HG03103 (cell line): Measurements from ENCODE around the gene GRK6.

Experiments
- ATAC-seq: cut with Tn5 transposase; IDR thresholded peaks from one replicate; pipeline ENCODE4 v1.9.1; 2021; ENCODE audit warnings: low read depth; ENCODE audit not compliant: unreplicated experiment

Gene GRK6

DNA sequence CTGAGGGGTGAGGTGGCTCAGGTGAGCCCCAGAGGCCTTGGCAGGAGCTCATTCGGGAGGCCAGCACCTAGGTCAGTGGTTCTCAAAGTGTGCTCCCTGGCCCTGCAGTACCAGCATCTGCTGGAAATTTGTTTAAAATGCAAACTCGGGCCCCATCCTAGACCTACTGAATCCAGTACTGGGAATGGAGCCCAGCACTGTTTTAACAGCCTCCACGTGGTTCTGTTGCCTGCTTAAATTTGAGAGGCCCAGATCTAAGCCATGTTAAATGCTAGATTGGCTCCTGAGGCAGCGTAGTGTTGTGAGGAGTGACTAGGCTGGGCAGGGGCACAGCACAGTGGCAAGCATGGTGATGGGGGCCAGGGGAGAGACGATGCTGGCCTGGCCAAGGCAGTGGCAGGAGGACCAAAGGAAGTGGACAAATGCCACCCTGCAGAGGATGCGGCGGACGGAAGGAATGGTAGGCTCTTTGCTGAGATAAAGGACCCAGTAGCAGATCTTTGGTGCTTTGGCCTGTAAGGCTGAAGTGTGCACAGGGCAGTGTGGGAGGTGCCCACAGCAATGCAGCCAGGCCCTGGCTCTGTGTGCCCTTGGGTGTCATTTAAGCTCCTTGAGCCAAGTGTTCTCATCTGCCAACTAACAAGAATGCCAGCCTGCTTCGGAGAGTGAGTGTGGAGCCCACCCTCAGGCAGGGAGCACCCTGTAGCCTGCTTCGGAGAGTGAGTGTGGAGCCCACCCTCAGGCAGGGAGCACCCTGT lies 24.4 kb downstream of the GRK6 start:
- ATAC-seq, result no peak

DNA sequence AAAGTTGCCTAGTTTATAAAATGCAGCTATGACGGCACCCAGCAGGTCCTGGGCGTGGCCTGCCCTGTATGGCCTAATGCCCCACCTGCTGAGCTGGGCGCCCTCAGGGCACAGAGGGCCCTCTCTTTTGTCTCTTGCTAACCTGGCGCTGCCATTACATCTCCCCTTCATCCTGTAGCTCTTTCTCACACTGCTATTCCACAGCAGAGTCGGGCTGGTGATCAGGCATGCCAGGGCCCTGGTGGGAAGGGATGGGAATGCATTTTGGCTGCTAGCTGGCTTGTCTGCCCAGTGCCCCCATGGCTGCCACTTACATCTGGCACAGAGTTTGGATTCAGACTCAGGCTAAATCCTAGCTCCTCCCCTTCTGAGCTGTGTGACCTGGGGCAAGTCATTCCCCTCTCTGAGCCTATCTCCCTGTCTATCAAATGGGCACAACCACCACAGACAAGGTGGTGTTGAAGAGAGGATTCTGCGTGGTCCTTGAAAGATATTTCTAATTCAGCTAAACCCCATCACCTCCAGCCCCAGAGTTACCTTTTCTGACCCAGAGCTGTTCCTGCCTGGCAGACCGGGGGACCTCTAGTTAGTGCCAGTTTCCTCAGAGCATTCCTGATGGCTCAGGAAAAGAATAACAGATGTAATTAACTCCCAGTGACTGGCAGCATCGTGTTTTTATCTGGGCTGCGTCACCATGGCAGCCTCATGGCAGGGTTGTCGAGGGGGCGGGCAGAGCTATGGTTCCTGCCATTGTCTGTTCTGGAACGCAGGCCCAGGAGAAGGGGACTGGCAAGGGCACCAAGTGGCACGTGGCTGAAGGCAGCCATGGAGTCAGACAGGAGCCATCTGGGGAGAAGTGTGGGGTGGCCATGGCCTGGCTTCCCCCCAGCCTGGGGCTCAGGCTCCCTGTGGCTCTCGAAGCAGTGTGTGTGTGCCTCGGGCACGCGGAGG lies 26.5 kb downstream of the GRK6 start:
- ATAC-seq, result no peak

DNA sequence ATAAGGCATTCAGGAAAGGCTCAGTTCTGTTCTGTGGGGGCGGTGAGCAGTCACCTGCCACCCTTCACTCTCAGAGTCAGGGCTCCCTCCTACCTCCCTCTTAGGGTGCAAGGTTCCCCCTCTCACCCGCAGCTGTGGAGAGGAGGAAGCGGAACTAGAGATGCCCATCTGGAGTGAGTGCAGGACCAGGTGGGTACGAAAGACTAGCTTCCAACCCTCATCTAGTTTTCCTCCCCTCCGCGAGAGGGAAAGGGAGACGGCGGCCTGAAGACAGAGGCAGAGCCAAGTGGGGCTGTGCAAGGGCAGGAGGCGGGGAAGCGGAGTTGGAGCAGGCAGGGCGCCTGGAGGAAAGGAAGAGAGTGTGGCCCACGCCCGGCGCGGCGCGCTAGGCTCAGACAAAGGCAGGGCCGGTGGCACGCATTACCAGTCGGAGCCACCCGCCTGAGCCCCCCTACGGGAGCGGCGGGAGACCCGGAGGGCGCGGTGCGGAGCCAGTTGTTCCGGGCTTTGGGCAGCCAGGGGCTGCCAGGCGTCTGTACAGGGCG lies 27.4 kb downstream of the GRK6 start:
- ATAC-seq, result peak; percentile 3

DNA sequence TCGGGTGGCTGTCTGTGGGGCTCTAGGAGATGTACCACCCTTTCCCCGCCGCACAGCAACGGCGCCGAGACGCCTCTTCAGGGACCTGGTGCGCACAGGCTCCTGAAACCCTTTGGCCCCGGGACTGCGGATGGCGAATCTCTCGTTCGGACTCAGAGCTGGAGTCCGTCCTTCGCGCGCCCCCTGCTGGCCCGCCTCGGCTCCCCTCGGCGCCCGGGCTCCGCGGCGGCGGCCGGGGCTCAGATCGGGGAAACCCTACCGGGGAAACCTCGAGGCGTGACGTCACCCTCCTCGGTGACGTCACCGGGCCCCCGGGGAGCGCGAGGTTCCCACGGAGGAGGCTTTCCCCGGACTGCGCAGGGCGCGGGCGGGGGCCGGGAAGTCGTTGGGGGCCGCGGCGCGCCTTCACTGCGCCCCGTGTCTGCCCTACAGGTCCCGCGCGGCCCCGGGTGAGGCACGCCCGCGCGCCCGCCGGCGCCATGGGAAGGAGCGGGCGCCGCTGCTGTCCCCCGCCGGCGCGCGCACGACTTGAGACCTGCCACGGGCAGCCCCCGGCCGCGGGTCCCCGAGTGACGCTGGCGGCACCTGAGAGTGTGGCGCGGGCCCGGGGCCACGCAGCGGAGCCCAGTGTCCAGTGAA lies 28.0 kb downstream of the GRK6 start:
- ATAC-seq, result peak; percentile 40

DNA sequence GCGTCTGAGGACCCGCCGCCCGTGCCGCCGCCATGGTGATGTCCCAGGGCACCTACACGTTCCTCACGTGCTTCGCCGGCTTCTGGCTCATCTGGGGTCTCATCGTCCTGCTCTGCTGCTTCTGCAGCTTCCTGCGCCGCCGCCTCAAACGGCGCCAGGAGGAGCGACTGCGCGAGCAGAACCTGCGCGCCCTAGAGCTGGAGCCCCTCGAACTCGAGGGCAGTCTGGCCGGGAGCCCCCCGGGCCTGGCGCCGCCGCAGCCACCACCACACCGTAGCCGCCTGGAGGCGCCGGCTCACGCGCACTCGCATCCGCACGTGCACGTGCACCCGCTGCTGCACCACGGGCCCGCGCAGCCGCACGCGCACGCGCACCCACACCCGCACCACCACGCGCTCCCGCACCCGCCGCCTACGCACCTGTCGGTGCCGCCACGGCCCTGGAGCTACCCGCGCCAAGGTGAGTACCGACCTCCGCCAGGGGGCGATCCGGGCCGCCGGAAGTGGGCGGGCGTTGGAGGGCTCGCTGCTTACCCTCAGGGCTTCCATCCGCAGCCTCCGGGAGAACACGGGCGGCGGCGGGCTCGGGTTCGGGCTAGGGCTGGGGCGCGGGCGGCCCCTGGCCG lies 28.7 kb downstream of the GRK6 start:
- peak; percentile 44 for ATAC-seq

DNA sequence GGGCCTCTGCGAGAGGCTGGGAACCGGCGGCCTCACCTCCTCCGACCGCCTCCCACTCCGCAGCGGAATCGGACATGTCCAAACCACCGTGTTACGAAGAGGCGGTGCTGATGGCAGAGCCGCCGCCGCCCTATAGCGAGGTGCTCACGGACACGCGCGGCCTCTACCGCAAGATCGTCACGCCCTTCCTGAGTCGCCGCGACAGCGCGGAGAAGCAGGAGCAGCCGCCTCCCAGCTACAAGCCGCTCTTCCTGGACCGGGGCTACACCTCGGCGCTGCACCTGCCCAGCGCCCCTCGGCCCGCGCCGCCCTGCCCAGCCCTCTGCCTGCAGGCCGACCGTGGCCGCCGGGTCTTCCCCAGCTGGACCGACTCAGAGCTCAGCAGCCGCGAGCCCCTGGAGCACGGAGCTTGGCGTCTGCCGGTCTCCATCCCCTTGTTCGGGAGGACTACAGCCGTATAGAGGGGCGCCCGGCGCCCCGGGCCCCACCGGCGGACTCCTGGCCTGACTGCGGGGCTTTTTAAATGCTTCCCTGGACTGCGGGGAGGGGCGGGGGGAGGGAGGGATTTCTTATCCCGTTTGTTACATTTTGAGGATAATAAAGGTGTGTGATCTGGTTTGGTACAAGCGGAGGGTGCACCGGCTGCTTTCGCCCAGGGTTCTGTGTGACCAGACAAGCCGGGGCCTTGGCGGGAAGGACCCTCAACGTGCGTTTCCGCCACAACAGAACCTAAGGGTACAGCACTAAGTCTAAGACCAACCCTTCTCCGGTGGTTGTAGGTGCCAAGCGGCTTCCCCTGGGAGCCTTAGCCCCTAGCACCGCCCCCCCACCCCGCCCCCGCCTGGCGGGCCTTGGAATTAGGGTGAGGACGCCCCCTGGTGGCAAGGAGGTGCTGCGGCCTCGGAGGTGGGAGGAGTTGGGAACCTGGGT lies 29.4 kb downstream of the GRK6 start:
- peak; percentile 4 for ATAC-seq

DNA sequence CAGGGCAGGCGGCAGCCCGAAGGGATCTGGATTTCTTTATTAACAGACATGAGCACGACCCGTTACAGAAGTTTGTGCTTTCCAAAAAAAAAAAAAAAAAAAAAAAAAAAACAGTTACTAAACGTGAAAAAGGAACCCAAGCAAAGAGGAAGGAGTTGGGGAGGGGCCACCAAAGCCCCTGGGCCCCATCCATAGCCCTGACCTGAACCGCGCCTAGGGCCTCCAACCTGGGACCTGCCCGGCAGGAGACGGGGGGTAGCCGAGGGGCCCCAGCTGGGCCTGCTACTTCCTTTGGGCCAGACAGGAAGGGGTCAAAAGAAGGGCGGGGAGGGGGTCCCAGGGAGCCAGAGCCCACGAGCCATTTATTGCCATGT lies 30.1 kb downstream of the GRK6 start:
- ATAC-seq, result no peak

DNA sequence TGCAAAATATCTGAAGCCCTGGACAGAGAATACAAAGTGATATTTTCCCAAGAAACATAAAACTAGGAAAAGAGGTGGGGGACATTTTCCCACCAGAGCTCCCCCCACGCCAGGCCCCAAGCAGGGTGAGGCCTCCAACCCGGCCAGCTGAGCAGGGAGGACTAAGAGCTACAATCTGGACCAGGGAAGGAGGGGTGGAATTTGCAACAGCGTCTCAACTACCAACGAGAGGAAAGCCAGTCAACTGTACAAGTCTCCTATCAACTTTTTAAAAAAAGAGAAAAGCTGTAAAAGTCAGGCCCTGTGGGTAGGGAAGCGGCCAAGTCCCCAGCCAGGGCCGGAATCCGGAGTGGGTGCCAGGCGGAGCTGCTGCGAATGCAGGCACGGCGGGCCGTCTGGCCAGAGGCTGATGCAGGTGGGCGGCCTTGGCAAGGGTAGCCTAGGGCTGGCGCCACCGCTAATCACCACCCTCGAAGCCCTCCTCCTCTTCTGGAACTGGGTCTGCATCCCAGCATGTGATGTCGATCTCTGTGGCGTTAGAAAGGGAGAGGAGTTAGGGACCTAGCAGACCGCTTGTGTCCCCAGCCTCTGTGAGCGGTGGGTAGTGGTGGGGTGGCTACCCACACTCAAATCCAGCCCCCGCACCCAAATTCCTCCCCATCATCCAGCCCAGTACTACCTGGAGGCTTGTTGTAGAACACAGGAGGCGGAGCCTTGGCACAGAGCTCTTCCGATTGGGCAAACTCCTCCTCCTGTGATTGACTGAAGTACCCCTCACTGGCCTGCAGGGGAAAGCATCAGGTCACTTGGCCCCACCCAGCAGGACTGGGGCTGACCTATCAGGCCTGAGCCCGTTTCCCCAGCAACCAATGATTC lies 30.7 kb downstream of the GRK6 start:
- peak; percentile 32 for ATAC-seq

DNA sequence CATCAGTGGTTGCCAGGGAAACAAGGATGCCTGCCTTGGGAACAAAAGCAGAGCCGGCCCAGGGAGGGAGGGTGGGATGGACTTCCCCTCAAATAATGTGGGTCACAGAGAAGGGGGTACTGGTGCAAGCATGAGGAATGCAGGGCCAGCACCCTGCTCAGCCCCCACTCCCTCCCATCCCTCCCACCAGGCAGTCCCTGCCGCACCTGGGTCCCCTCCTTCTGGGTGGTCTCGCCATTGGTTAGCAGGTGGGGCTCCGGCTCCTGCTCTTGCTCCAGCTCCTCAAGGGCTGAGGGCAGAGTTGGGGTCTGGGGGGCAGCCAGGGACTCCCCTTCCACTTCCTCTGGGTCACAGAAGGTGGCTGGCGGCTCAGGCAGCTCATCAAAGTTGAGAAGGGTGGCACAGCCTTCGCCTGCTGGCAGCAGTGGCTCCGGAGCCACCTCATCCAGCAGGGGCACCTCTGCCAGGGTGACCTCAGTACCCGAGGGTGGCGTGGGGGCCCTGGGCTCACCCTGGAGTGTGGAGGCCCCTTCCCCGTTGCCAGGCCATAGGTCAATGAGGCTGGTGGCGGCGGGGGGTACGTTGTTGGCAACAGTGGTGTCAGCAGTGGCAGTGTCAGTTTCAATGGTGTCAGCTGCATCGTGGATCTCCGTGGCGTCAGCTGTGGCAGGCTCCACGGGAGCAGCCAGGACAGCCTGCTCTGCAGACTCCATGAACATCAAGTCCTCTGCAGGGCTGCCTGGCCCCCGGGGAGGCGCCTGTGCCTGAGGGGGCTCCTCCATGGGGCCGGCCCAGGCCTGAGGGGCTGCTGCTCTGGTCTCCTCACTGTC lies 31.6 kb downstream of the GRK6 start:
- ATAC-seq, result no peak

DNA sequence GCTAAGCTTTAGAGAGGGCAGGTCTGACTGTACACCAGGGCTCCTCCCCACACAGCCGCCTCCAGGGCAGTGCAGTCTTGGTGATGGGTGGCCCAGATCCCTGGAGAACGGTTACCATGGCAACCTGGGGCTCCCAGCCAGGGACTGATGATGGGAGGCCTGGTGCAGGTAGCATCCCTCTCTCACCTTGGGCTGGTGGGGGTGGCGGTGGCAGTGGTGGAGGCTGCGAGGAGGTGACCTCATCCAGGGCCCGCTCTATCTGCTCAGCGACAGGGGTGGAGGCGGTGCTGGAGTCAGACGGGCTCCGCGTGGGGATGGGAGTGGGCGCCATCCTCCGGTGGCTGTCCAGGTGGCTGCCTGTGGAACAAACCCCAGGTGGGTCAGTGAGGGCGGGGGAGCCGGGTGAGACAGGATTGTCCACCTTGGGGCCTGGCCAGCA lies 32.5 kb downstream of the GRK6 start:
- no peak for ATAC-seq

DNA sequence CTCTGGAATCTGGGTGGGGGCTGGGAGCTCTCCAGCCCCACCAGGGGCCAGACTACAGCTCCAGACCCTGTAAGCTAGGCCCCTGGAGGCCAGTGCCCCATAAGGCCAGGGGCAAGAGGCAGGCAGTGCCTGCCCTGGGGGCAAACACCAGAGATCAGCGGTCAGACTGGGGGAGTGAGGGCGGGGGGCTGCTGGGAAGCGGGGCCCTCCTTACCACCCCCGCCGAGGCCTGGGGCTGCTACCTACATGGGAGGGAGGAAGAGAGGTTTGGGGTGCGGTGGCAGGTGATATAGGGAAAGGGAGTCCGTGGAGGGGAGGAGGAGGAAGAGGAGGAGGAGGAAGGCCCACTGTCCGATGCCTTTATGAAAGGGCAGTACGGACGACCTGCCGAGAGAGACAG lies 32.9 kb downstream of the GRK6 start:
- no peak for ATAC-seq

DNA sequence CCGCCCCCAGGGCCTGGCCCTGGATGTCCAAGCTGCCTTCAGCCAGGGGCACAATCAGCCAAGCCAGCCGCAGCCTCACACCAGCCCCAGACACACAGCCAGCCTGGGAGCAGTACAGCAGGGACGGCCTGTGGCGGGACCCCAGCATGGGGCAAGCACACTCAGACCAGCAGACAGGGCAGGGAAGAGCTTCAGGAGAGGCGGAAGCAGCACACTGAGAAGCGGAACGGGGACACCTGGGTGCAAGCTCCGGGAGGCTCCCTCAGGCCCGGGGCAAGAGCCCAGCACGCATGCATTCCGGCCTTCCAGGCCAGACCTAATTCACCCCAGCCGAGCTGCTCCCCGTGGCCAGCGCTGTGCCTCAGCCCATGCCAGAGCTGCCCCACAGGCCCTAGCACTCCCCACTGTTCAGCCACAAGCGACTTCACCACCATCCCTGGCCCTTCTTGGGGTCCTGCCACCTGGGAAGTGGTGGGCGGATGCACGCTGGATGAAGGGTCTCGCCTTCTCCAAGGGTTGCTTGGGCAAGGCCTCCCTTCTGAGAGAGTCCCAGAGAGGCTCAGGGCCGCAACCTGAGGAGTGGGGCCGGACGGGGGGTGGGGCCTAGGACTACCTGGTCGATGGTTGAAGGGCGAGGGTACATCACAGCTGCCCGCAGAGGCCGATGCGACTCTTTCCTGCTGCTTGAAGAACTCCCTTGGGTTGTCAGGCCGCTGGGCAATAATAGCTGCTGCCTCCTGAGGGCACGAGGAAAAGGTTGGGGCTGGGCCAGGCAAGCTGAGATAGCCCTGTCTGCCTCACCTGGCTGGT lies 33.5 kb downstream of the GRK6 start:
- no peak for ATAC-seq

DNA sequence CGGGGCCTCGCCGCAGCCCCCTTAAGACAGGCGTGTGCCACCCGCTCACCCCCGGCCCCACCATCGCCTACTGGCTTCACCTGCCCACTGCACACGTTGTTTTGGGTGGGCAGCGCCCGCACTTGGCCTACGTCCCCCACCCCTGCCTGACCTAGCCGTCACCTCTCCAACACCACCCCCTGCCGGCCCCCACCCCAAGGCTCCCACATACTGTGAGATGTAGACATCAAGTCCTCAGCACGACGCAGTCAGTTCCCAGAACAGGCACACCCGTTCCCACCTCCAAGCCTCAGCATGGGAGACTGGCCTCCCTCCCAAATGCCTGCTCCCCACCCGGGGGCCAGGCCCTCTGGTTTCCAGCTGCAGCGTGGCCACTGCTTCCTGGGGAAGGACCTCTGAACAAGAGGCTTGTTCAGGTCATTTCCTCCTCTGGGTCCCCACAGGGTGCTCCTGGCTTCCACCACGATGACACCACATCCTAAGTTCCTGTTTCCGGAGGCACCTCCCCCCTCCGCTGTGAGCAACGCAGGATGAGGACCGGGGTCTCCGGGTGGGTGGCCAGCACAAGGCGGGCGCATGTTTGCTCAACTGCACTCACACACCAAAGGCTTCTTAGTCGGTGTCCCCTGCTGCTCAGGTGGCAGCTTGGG lies 35.7 kb downstream of the GRK6 start:
- no peak for ATAC-seq

DNA sequence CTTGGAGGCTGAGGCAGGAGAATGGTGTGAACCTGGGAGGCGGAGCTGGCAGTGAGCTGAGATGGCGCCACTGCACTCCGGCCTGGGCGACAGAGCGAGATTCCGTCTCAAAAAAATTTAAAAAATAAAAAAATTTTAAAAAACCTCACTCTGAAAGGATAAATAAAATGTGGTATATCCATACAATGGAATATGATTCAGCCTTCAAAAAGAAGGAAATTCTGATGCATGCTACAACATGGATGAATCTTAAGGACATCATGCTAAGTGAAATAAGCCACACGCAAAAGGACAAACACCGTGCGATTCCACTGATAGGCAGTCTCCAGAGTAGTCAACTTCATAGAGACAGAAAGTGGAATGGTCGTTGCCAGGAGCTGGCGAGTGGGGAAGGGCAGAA lies 38.6 kb downstream of the GRK6 start:
- ATAC-seq, result no peak

DNA sequence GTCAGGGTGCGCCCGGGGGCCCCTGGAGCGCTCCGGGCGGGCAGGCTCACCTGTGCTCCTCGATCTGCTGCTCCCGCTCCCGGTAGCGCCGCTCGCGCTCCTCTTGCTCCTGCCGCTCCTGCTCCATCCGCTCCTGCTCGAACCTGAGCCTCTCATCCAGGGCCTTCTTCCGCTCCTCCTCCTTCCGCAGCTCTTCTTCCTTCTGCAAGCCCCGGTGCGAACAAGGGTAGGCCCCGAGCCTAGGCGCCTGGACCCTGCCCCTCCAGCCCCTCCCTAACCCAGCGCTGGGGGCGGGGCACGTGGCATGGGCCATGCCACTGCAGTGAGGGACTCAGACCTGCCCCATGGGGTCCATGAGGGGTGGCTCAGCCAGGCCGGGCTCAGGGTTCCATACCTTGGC lies 40.4 kb downstream of the GRK6 start:
- ATAC-seq, result no peak

DNA sequence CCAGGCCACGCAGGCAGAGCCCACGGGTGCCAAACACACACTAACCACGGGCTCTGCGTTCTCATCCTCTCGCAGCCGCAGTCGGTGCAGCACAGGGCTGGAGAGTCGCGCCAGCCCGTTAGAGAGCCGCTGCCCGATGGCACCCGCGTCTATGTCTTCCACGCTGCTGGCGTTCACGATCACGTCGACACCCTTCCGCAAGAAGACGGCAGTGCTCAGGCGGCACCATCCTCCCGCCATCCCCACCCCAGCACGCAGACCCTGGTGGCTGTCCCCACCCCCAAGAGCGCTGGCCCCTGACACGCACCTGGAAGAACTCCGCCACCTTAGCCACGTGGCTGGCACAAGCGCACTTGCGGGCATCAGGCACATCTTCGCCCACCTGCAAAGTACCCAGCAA lies 41.0 kb downstream of the GRK6 start:
- ATAC-seq, result no peak
